Measurements from ENCODE around the gene KCNH3.

KCNH3 gene

GRCh38 chr12:49515266-49515665 is 23.6 kb upstream of the KCNH3 start:
- H3K4me3 ChIP-seq (replicated peaks; ENCODE audit: insufficient read depth, low read length): no peak overlapping the region
- no peak for DNase-seq (ENCODE audit: low read depth in 1 of 2, low spot score in 1 of 2)
- TF ChIP-seq POLR2AphosphoS5 (IDR thresholded peaks at IDR 0.05; ENCODE audit: low read depth): no peak
- no peak for TF ChIP-seq GABPA (IDR thresholded peaks at IDR 0.05; ENCODE audit: low read depth)
- TF ChIP-seq, protein P1, sequence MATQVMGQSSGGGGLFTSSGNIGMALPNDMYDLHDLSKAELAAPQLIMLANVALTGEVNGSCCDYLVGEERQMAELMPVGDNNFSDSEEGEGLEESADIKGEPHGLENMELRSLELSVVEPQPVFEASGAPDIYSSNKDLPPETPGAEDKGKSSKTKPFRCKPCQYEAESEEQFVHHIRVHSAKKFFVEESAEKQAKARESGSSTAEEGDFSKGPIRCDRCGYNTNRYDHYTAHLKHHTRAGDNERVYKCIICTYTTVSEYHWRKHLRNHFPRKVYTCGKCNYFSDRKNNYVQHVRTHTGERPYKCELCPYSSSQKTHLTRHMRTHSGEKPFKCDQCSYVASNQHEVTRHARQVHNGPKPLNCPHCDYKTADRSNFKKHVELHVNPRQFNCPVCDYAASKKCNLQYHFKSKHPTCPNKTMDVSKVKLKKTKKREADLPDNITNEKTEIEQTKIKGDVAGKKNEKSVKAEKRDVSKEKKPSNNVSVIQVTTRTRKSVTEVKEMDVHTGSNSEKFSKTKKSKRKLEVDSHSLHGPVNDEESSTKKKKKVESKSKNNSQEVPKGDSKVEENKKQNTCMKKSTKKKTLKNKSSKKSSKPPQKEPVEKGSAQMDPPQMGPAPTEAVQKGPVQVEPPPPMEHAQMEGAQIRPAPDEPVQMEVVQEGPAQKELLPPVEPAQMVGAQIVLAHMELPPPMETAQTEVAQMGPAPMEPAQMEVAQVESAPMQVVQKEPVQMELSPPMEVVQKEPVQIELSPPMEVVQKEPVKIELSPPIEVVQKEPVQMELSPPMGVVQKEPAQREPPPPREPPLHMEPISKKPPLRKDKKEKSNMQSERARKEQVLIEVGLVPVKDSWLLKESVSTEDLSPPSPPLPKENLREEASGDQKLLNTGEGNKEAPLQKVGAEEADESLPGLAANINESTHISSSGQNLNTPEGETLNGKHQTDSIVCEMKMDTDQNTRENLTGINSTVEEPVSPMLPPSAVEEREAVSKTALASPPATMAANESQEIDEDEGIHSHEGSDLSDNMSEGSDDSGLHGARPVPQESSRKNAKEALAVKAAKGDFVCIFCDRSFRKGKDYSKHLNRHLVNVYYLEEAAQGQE (IDR thresholded peaks at IDR 0.05; ENCODE audit: insufficient replicate concordance, low read depth): no peak
- TF ChIP-seq, protein P2, sequence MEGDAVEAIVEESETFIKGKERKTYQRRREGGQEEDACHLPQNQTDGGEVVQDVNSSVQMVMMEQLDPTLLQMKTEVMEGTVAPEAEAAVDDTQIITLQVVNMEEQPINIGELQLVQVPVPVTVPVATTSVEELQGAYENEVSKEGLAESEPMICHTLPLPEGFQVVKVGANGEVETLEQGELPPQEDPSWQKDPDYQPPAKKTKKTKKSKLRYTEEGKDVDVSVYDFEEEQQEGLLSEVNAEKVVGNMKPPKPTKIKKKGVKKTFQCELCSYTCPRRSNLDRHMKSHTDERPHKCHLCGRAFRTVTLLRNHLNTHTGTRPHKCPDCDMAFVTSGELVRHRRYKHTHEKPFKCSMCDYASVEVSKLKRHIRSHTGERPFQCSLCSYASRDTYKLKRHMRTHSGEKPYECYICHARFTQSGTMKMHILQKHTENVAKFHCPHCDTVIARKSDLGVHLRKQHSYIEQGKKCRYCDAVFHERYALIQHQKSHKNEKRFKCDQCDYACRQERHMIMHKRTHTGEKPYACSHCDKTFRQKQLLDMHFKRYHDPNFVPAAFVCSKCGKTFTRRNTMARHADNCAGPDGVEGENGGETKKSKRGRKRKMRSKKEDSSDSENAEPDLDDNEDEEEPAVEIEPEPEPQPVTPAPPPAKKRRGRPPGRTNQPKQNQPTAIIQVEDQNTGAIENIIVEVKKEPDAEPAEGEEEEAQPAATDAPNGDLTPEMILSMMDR (IDR thresholded peaks at IDR 0.05; ENCODE audit: insufficient read depth, low read length): no peak
- TF ChIP-seq SPI1 (IDR thresholded peaks at IDR 0.05; ENCODE audit: borderline replicate concordance, low read depth): no peak
- H3K27me3 ChIP-seq (ENCODE audit: insufficient read depth, poor library complexity, severe bottlenecking): no peaks in the 10 kb centered on the region
- H3K27ac ChIP-seq (replicated peaks): no peak overlapping the region

GRCh38 chr12:49518914-49519573 is 19.8 kb upstream of the KCNH3 start:
- Histone ChIP-seq H3K27ac (replicated peaks) (no peak overlapping the region), H3K27me3 (ENCODE audit: insufficient read depth, poor library complexity, severe bottlenecking) (no peaks in the 10 kb centered on the region), H3K4me3 (replicated peaks; ENCODE audit: insufficient read depth, low read length) (no peak overlapping the region)
- DNase-seq (ENCODE audit: low read depth in 1 of 2, low spot score in 1 of 2): no peak
- no peak for TF ChIP-seq GABPA (IDR thresholded peaks at IDR 0.05; ENCODE audit: low read depth)
- TF ChIP-seq, protein P2 (IDR thresholded peaks at IDR 0.05; ENCODE audit: insufficient read depth, low read length): no peak
- TF ChIP-seq SPI1 (IDR thresholded peaks at IDR 0.05; ENCODE audit: borderline replicate concordance, low read depth): no peak
- no peak for TF ChIP-seq POLR2AphosphoS5 (IDR thresholded peaks at IDR 0.05; ENCODE audit: low read depth)

DNA sequence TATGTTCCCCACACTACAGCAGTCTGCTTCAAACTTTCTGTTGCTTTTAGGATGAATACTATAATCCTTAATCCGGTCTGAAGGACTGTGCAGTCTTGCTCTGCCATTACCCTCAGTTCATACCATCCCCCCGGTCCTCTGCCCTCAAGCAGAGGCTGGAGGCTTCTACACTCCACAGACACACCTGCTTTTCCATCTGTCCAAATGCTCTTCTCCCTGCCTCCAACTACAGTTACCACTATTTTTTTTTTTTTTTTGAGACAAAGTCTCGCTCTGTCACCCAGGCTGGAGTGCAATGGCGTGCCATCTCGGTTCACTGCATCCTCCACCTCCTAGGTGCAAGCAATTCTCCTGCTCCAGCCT is 19.3 kb upstream of the KCNH3 start:
- no peaks in the 10 kb centered on the region for H3K27me3 ChIP-seq (ENCODE audit: insufficient read depth, poor library complexity, severe bottlenecking)
- TF ChIP-seq, protein P1 (IDR thresholded peaks at IDR 0.05; ENCODE audit: insufficient replicate concordance, low read depth): no peak
- TF ChIP-seq SPI1 (IDR thresholded peaks at IDR 0.05; ENCODE audit: borderline replicate concordance, low read depth) (no peak), GABPA (IDR thresholded peaks at IDR 0.05; ENCODE audit: low read depth) (no peak), POLR2AphosphoS5 (IDR thresholded peaks at IDR 0.05; ENCODE audit: low read depth) (no peak)
- TF ChIP-seq, protein P2 (IDR thresholded peaks at IDR 0.05; ENCODE audit: insufficient read depth, low read length): no peak
- no peak overlapping the region for H3K4me3 ChIP-seq (replicated peaks; ENCODE audit: insufficient read depth, low read length)
- no peak overlapping the region for H3K27ac ChIP-seq (replicated peaks)
- DNase-seq (ENCODE audit: low read depth in 1 of 2, low spot score in 1 of 2): no peak

DNA sequence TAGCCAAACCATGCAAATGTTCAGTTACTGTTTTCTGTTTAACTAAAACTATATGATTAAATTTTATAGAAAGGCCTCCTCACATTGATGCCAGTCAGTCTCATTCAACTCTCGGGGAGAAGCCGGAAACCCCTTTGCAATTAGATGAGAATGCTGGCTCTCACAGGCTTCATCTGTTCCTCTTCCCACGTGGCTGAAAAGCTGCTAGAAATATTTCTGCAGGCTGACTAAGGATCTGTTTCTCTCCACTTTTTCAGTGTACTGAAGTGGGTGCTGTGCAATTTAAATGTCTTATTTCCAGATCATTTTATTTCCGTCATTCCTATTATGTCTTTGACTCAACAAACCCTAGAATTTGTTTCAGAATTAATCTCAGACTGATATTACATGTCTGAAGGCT is 17.4 kb upstream of the KCNH3 start:
- H3K4me3 ChIP-seq (replicated peaks; ENCODE audit: insufficient read depth, low read length): no peak overlapping the region
- no peak overlapping the region for H3K27ac ChIP-seq (replicated peaks)
- DNase-seq (ENCODE audit: low read depth in 1 of 2, low spot score in 1 of 2): no peak
- no peaks in the 10 kb centered on the region for H3K27me3 ChIP-seq (ENCODE audit: insufficient read depth, poor library complexity, severe bottlenecking)
- TF ChIP-seq, protein P1 (IDR thresholded peaks at IDR 0.05; ENCODE audit: insufficient replicate concordance, low read depth): no peak
- TF ChIP-seq, protein P2 (IDR thresholded peaks at IDR 0.05; ENCODE audit: insufficient read depth, low read length): no peak
- TF ChIP-seq POLR2AphosphoS5 (IDR thresholded peaks at IDR 0.05; ENCODE audit: low read depth) (no peak), SPI1 (IDR thresholded peaks at IDR 0.05; ENCODE audit: borderline replicate concordance, low read depth) (no peak), GABPA (IDR thresholded peaks at IDR 0.05; ENCODE audit: low read depth) (no peak)
